GM23338 (cell line): ENCODE data around the gene ANO10. TPM values are rescaled to one million over a fixed set of nuclear protein-coding genes. Genes with fewer than 3 reads are reported as not detected.

ENCODE experiments used
- ATAC-seq: fragments of 200-7000 bp; cut with Tn5 transposase; 3 replicates; pipeline ENCODE4 v1.9.1; 2020
- DNase-seq: peaks from one replicate; pipeline ENCODE4 v3.0.0-alpha.2; 2015; ENCODE audit warnings: low spot score
- H2AFZ ChIP-seq: fragments of 200-600 bp; sonication (generic); 2 replicates; pipeline ENCODE4 v1.8.0; 2016; ENCODE audit warnings: antibody characterized with exemption, mild to moderate bottlenecking, moderate library complexity
- H3F3A ChIP-seq: fragments of 200-600 bp; sonication (generic); replicated peaks from 2 replicates; pipeline ENCODE4 v1.8.0; 2017; ENCODE audit warnings: antibody characterized with exemption, mixed run types, low read depth
- H3K27ac ChIP-seq: fragments of 200-600 bp; sonication (generic); 2 replicates; pipeline ENCODE4 v1.6.1; 2016; ENCODE audit warnings: low read depth
- H3K27me3 ChIP-seq: fragments of 200-600 bp; sonication (generic); 2 replicates; pipeline ENCODE4 v1.8.0; 2016; ENCODE audit warnings: mild to moderate bottlenecking, mixed run types, moderate library complexity; ENCODE audit not compliant: insufficient read depth
- H3K36me3 ChIP-seq: fragments of 200-600 bp; sonication (generic); 2 replicates; pipeline ENCODE4 v1.8.0; 2016; ENCODE audit warnings: mild to moderate bottlenecking; ENCODE audit not compliant: insufficient read depth
- H3K4me1 ChIP-seq: fragments of 200-600 bp; sonication (generic); 2 replicates; pipeline ENCODE4 v1.8.0; 2016; ENCODE audit warnings: mild to moderate bottlenecking, moderate library complexity; ENCODE audit not compliant: insufficient read depth
- H3K4me2 ChIP-seq: fragments of 200-600 bp; sonication (generic); 2 replicates; pipeline ENCODE4 v1.7.1; 2017; ENCODE audit warnings: mixed run types
- H3K4me3 ChIP-seq: fragments of 200-600 bp; sonication (generic); 2 replicates; pipeline ENCODE4 v1.6.1; 2016; ENCODE audit warnings: mixed run types
- H3K79me2 ChIP-seq: fragments of 200-600 bp; sonication (generic); replicated peaks from 2 replicates; pipeline ENCODE4 v1.8.0; 2017; ENCODE audit warnings: mild to moderate bottlenecking; ENCODE audit not compliant: insufficient read depth
- H3K9me2 ChIP-seq: fragments of 200-600 bp; sonication (generic); 2 replicates; pipeline ENCODE4 v1.8.0; 2017; ENCODE audit not compliant: insufficient read depth
- H4K20me1 ChIP-seq: fragments of 200-600 bp; sonication (generic); replicated peaks from 2 replicates; pipeline ENCODE4 v1.8.0; 2017; ENCODE audit warnings: mild to moderate bottlenecking; ENCODE audit not compliant: insufficient read depth
- H3K27ac Mint-ChIP-seq: 2 replicates; pipeline ENCODE4 v1.8.0; 2020; ENCODE audit warnings: inconsistent platforms, mild to moderate bottlenecking, moderate library complexity, mixed read lengths
- H3K27me3 Mint-ChIP-seq: 3 replicates; pipeline ENCODE4 v1.8.0; 2022; ENCODE audit warnings: low read depth, mild to moderate bottlenecking, moderate library complexity, mixed read lengths, inconsistent platforms; ENCODE audit not compliant: insufficient read depth, poor library complexity
- H3K36me3 Mint-ChIP-seq: 3 replicates; pipeline ENCODE4 v1.8.0; 2021; ENCODE audit warnings: low read depth, mild to moderate bottlenecking, inconsistent platforms, moderate library complexity, mixed read lengths
- H3K4me1 Mint-ChIP-seq: 3 replicates; pipeline ENCODE4 v1.8.0; 2020; ENCODE audit warnings: mild to moderate bottlenecking, inconsistent platforms, mixed read lengths
- H3K4me3 Mint-ChIP-seq: 3 replicates; pipeline ENCODE4 v1.8.0; 2021; ENCODE audit warnings: moderate library complexity, mild to moderate bottlenecking, inconsistent platforms, mixed read lengths
- H3K9me3 Mint-ChIP-seq: 3 replicates; pipeline ENCODE4 v1.8.0; 2020; ENCODE audit warnings: moderate library complexity, mild to moderate bottlenecking, inconsistent platforms, mixed read lengths
- CTCF ChIP-seq, 2 experiments: fragments of 200-600 bp in 1 of 2; sonication (generic) in 1 of 2; conservative IDR thresholded peaks; 2 replicates each; pipeline versions ENCODE4 v1.5.1 to v1.6.1; 2016 to 2017; ENCODE audit warnings: antibody characterized with exemption in 2 of 2, low read depth in 2 of 2, mild to moderate bottlenecking in 2 of 2, moderate library complexity in 1 of 2
- EZH2 ChIP-seq: fragments of 200-600 bp; sonication (generic); IDR thresholded peaks from one replicate; pipeline ENCODE4 v1.8.0; 2017; ENCODE audit warnings: antibody characterized with exemption, mild to moderate bottlenecking, low read depth; ENCODE audit not compliant: unreplicated experiment
- EZH2phosphoT487 ChIP-seq: fragments of 200-600 bp; sonication (generic); IDR thresholded peaks from one replicate; pipeline ENCODE4 v1.8.1; 2018; ENCODE audit warnings: antibody characterized with exemption; ENCODE audit not compliant: unreplicated experiment
- STAT1 ChIP-seq: IDR thresholded peaks from one replicate; pipeline ENCODE4 v1.6.1; 2016; ENCODE audit warnings: antibody characterized with exemption; ENCODE audit not compliant: unreplicated experiment
- ZNF114 ChIP-seq: fragments of 250-450 bp; sonication (Bioruptor Pico); IDR thresholded peaks from 2 replicates; pipeline ENCODE4 v1.5.0; 2020; ENCODE audit warnings: mild to moderate bottlenecking, moderate library complexity
- polyA plus RNA-seq: library from polyadenylated mRNA; unstranded; fragments of >200 nt; fragmentation: Nextera tagmentation; extraction: Ambion mirVana; gene quantifications from 2 replicates; pipeline ENCODE4 v1.2.1, GENCODE V29; 2016
- total RNA-seq: library from RNA; depleted of rRNA; stranded (reverse); fragments of >200 nt; shearing (Covaris generic); gene quantifications from 2 replicates; pipeline ENCODE4 v1.2.3, GENCODE V29; 2014
- TF ChIP-seq, protein P1 (sequence below): fragments of 250-450 bp; sonication (Bioruptor Pico); IDR thresholded peaks from 2 replicates; pipeline ENCODE4 v1.5.0; 2020; ENCODE audit warnings: mild to moderate bottlenecking, moderate library complexity
- TF ChIP-seq, protein P2 (sequence below): IDR thresholded peaks from one replicate; pipeline ENCODE4 v1.6.1; 2018; ENCODE audit warnings: antibody characterized with exemption; ENCODE audit not compliant: unreplicated experiment

ANO10 gene
- total and polyA plus RNA-seq, 2 experiments from 2014 or later = 29.2 to 48.1 TPM

- Histone ChIP-seq H3K9me2 (no peaks in the 10 kb centered on the region), H3K27me3 (no peaks in the 10 kb centered on the region), H3K4me3 (no peak overlapping the region), H3K4me1 (no peaks in the 10 kb centered on the region), H3K36me3 (peaks cover 3% of the 10 kb centered on the region), H4K20me1 (no peaks in the 10 kb centered on the region; the same call in 1 of the 2 replicates), H3K4me2 (no peak overlapping the region), H3F3A (no peaks in the 10 kb centered on the region), H3K79me2 (no peaks in the 10 kb centered on the region), H2AFZ (no peak overlapping the region), H3K27ac (no peak overlapping the region)
- no peaks in the 10 kb centered on the region for H3K4me1 Mint-ChIP-seq
- no peaks in the 10 kb centered on the region for H3K9me3 Mint-ChIP-seq
- no peaks in the 10 kb centered on the region for H3K27me3 Mint-ChIP-seq
- DNase-seq = no peak
- no peak overlapping the region for H3K4me3 Mint-ChIP-seq
- TF ChIP-seq, protein P1, sequence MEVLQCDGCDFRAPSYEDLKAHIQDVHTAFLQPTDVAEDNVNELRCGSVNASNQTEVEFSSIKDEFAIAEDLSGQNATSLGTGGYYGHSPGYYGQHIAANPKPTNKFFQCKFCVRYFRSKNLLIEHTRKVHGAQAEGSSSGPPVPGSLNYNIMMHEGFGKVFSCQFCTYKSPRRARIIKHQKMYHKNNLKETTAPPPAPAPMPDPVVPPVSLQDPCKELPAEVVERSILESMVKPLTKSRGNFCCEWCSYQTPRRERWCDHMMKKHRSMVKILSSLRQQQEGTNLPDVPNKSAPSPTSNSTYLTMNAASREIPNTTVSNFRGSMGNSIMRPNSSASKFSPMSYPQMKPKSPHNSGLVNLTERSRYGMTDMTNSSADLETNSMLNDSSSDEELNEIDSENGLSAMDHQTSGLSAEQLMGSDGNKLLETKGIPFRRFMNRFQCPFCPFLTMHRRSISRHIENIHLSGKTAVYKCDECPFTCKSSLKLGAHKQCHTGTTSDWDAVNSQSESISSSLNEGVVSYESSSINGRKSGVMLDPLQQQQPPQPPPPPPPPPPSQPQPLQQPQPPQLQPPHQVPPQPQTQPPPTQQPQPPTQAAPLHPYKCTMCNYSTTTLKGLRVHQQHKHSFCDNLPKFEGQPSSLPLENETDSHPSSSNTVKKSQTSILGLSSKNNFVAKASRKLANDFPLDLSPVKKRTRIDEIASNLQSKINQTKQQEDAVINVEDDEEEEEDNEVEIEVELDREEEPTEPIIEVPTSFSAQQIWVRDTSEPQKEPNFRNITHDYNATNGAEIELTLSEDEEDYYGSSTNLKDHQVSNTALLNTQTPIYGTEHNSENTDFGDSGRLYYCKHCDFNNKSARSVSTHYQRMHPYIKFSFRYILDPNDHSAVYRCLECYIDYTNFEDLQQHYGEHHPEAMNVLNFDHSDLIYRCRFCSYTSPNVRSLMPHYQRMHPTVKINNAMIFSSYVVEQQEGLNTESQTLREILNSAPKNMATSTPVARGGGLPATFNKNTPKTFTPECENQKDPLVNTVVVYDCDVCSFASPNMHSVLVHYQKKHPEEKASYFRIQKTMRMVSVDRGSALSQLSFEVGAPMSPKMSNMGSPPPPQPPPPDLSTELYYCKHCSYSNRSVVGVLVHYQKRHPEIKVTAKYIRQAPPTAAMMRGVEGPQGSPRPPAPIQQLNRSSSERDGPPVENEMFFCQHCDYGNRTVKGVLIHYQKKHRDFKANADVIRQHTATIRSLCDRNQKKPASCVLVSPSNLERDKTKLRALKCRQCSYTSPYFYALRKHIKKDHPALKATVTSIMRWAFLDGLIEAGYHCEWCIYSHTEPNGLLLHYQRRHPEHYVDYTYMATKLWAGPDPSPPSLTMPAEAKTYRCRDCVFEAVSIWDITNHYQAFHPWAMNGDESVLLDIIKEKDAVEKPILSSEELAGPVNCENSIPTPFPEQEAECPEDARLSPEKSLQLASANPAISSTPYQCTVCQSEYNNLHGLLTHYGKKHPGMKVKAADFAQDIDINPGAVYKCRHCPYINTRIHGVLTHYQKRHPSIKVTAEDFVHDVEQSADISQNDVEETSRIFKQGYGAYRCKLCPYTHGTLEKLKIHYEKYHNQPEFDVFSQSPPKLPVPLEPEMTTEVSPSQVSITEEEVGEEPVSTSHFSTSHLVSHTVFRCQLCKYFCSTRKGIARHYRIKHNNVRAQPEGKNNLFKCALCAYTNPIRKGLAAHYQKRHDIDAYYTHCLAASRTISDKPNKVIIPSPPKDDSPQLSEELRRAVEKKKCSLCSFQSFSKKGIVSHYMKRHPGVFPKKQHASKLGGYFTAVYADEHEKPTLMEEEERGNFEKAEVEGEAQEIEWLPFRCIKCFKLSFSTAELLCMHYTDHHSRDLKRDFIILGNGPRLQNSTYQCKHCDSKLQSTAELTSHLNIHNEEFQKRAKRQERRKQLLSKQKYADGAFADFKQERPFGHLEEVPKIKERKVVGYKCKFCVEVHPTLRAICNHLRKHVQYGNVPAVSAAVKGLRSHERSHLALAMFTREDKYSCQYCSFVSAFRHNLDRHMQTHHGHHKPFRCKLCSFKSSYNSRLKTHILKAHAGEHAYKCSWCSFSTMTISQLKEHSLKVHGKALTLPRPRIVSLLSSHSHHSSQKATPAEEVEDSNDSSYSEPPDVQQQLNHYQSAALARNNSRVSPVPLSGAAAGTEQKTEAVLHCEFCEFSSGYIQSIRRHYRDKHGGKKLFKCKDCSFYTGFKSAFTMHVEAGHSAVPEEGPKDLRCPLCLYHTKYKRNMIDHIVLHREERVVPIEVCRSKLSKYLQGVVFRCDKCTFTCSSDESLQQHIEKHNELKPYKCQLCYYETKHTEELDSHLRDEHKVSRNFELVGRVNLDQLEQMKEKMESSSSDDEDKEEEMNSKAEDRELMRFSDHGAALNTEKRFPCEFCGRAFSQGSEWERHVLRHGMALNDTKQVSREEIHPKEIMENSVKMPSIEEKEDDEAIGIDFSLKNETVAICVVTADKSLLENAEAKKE (CRISPR knock-in tag) = no peak
- no peak for TF ChIP-seq CTCF (conservative IDR thresholded peaks at IDR 0.05; ENCODE audit: low read depth in 2 of 2)
- no peak for TF ChIP-seq EZH2phosphoT487
- TF ChIP-seq EZH2 = no peak
- TF ChIP-seq, protein P2, sequence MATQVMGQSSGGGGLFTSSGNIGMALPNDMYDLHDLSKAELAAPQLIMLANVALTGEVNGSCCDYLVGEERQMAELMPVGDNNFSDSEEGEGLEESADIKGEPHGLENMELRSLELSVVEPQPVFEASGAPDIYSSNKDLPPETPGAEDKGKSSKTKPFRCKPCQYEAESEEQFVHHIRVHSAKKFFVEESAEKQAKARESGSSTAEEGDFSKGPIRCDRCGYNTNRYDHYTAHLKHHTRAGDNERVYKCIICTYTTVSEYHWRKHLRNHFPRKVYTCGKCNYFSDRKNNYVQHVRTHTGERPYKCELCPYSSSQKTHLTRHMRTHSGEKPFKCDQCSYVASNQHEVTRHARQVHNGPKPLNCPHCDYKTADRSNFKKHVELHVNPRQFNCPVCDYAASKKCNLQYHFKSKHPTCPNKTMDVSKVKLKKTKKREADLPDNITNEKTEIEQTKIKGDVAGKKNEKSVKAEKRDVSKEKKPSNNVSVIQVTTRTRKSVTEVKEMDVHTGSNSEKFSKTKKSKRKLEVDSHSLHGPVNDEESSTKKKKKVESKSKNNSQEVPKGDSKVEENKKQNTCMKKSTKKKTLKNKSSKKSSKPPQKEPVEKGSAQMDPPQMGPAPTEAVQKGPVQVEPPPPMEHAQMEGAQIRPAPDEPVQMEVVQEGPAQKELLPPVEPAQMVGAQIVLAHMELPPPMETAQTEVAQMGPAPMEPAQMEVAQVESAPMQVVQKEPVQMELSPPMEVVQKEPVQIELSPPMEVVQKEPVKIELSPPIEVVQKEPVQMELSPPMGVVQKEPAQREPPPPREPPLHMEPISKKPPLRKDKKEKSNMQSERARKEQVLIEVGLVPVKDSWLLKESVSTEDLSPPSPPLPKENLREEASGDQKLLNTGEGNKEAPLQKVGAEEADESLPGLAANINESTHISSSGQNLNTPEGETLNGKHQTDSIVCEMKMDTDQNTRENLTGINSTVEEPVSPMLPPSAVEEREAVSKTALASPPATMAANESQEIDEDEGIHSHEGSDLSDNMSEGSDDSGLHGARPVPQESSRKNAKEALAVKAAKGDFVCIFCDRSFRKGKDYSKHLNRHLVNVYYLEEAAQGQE = no peak
- no peak for TF ChIP-seq ZNF114
- TF ChIP-seq STAT1 = no peak
- H3K36me3 Mint-ChIP-seq = peaks cover 24% of the 10 kb centered on the region
- ATAC-seq = no peak
- H3K27ac Mint-ChIP-seq = no peak overlapping the region
These were observed 72.1 kb downstream of the ANO10 start for GRCh38 chr3:43549626-43550290.
